ENCODE measurements around the gene CLDN8. TPM values are rescaled to one million over a fixed set of nuclear protein-coding genes. Genes with fewer than 3 reads are reported as not detected.

CLDN8 gene
- total RNA-seq, 1 donor from 2014 or later: not detected

DNA sequence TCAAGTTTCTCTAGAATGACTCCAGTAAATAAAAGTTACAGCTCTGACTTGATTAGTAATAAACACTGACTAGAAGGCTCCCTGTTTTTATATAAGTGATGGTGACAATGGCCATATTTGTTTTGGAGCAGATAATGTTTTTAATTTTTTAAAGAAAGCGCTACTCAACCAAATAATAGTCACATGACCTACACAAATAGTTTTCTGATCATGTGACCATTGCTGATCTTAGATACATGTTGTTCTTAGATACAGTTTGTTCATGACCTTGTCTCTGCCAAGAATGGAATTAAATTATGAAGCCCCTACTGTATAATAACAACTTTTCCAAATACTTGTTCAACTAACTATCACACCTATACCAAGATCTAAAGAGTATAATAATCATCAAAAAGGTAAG lies 22.3 kb upstream of the CLDN8 start:
- intact Hi-C loops (cut with micrococcal nuclease): no loop called here
- TF ChIP-seq, protein P1, sequence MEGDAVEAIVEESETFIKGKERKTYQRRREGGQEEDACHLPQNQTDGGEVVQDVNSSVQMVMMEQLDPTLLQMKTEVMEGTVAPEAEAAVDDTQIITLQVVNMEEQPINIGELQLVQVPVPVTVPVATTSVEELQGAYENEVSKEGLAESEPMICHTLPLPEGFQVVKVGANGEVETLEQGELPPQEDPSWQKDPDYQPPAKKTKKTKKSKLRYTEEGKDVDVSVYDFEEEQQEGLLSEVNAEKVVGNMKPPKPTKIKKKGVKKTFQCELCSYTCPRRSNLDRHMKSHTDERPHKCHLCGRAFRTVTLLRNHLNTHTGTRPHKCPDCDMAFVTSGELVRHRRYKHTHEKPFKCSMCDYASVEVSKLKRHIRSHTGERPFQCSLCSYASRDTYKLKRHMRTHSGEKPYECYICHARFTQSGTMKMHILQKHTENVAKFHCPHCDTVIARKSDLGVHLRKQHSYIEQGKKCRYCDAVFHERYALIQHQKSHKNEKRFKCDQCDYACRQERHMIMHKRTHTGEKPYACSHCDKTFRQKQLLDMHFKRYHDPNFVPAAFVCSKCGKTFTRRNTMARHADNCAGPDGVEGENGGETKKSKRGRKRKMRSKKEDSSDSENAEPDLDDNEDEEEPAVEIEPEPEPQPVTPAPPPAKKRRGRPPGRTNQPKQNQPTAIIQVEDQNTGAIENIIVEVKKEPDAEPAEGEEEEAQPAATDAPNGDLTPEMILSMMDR (IDR thresholded peaks at IDR 0.05; ENCODE audit: borderline replicate concordance): no peak
- H3K36me3 ChIP-seq: no peaks in the 10 kb centered on the region
- no peaks in the 10 kb centered on the region for H3K27me3 ChIP-seq (ENCODE audit: low read depth)
- H3K9me3 ChIP-seq (replicated peaks): no peaks in the 10 kb centered on the region
- H3K4me1 ChIP-seq: no peaks in the 10 kb centered on the region
- H3K4me3 ChIP-seq: no peak overlapping the region
- no peak for DNase-seq
- no peak overlapping the region for H3K27ac ChIP-seq (replicated peaks)

DNA sequence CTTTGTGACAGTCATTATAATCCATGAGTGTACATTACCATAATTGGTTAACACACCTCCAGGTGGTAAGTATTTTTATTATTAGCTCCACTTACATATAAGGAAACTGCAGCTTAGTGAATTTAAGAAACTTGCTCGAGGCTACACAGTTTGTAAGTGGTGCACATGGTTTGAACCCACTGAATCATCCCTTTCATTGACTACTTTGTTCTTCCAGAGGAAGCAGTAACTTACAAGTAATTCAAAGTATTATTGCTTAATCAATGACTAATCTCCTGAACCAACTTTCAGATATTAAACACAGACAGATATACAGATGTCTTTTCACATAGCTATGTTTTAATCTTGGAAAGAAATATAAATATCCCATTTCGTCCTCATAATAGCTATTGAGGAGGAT lies 18.7 kb upstream of the CLDN8 start:
- H3K36me3 ChIP-seq: no peaks in the 10 kb centered on the region
- H3K4me1 ChIP-seq: no peaks in the 10 kb centered on the region
- H3K4me3 ChIP-seq: no peak overlapping the region
- DNase-seq: no peak
- TF ChIP-seq, protein P1 (IDR thresholded peaks at IDR 0.05; ENCODE audit: borderline replicate concordance): no peak
- no peak overlapping the region for H3K27ac ChIP-seq (replicated peaks)
- no peaks in the 10 kb centered on the region for H3K27me3 ChIP-seq (ENCODE audit: low read depth)
- intact Hi-C loops (cut with micrococcal nuclease): no loop called here
- H3K9me3 ChIP-seq (replicated peaks): peaks cover 7% of the 10 kb centered on the region

DNA sequence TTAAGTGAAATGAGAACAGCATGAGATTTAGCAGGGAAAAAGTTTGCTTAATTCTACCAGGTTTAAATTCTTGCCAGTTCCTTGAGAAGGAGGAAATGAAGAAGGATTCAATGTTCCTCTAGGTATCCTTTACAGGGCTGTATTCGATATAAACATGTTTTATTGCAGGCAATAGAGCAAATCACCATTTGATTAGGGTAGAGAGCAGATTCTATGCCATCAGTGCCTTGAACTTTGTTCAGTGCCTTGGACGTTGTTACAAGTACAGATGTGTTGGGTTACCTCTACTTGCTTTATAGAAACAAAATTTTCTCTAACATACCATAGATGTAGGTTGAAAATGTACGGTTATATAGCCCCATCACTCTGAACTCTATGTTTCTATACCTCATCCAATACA lies 18.2 kb upstream of the CLDN8 start:
- Histone ChIP-seq H3K36me3 (no peaks in the 10 kb centered on the region), H3K9me3 (replicated peaks) (peaks cover 7% of the 10 kb centered on the region), H3K27ac (replicated peaks) (no peak overlapping the region), H3K4me3 (no peak overlapping the region), H3K4me1 (no peaks in the 10 kb centered on the region), H3K27me3 (ENCODE audit: low read depth) (no peaks in the 10 kb centered on the region)
- intact Hi-C loops (cut with micrococcal nuclease): no loop called here
- no peak for DNase-seq
- TF ChIP-seq, protein P1 (IDR thresholded peaks at IDR 0.05; ENCODE audit: borderline replicate concordance): no peak

DNA sequence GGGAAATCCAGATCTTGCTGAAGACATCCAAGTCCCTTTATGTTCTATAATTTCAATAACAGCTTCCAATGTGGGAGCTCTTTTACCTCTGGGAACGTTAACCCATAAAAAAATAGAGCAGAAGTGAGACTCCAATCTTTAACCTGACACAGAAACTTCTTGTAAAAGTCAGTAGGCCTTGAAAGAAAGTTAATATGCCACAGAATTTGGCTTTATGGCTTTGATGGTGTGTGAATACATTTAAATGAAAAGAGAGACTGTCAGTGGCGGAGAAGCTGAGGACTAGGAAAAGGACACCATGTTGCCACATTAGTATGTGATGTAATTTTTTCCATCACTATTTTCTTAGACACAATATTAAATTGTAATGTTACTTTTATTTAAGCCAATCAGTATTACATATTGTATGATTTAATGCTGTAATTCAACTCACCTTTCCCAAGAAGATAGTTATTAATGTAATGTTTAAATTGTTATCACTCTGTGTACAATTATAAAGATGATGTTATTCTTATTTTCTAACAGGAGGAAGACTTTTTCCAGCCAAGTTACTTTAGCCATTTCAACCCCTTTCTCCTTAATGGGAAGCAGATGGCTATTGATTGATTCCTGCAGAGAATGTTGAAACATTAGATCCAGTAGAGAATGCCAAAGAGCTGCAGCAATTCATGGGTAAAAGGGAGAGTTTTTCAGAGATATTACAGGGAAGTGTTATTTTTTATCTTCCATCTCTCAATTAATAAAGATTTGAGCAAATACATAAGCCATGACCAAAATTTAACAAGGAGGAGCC lies 17.5 kb upstream of the CLDN8 start:
- Histone ChIP-seq H3K36me3 (no peaks in the 10 kb centered on the region), H3K4me3 (no peak overlapping the region), H3K9me3 (replicated peaks) (peaks cover 7% of the 10 kb centered on the region), H3K4me1 (peaks cover under 1% of the 10 kb centered on the region), H3K27me3 (ENCODE audit: low read depth) (no peaks in the 10 kb centered on the region), H3K27ac (replicated peaks) (no peak overlapping the region)
- no peak for DNase-seq
- TF ChIP-seq, protein P1 (IDR thresholded peaks at IDR 0.05; ENCODE audit: borderline replicate concordance): no peak
- intact Hi-C loops (cut with micrococcal nuclease): no loop called here

DNA sequence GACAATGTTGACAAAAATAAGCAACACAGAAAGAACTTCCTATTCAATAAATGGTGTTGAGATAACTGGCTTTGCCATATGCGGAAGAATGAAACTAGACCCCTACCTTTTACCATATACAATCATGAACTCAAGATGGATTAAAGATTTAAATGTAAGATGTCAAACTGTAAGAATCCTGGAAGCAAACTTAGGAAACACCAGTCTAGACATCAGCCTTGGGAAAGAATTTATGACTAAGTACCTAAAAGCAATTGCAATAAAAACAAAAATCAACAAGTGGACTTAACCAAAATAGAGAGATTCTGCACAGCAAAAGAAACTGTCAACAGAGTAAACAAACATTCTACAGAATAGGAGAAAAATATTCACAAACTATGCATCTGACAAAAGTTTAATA lies 16.1 kb upstream of the CLDN8 start:
- intact Hi-C loops (cut with micrococcal nuclease): no loop called here
- Histone ChIP-seq H3K27ac (replicated peaks) (no peak overlapping the region), H3K9me3 (replicated peaks) (peaks cover 7% of the 10 kb centered on the region), H3K36me3 (no peaks in the 10 kb centered on the region), H3K4me3 (no peak overlapping the region), H3K4me1 (peaks cover 13% of the 10 kb centered on the region), H3K27me3 (ENCODE audit: low read depth) (no peaks in the 10 kb centered on the region)
- TF ChIP-seq, protein P1 (IDR thresholded peaks at IDR 0.05; ENCODE audit: borderline replicate concordance): no peak
- DNase-seq: no peak
